ENCODE results near the gene TMEM98.

- TF ChIP-seq CTCF (IDR thresholded peaks at IDR 0.05; ENCODE audit: borderline replicate concordance, extremely low read depth, low read length, poor library complexity, severe bottlenecking) (no peak), EZH2 (IDR thresholded peaks at IDR 0.05; ENCODE audit: borderline replicate concordance, low read depth, low read length, severe bottlenecking) (no peak)
Observed at GRCh38 chr17:32926183-32926582, 1.8 kb upstream of the TMEM98 start.

Measured in DND-41 (cell line).